SK-N-SH (cell line): Measurements from ENCODE around the gene DOCK8. TPM values are rescaled to one million over a fixed set of nuclear protein-coding genes. Genes with fewer than 3 reads are reported as not detected.

Source experiments
- CTCF ChIA-PET: fragments of 300-600, 350-600 bp; formaldehyde crosslinking; extraction: SDS; loops from one replicate; lab custom pipeline; 2021; lab: Yijun Ruan, JAX
- POLR2A ChIA-PET: fragments of 350-600 bp; sonication (Branson Sonifier 250); formaldehyde crosslinking; extraction: SDS; loops from one replicate; lab custom pipeline; 2020; ENCODE audit warnings: antibody characterized with exemption, inconsistent platforms; lab: Yijun Ruan, JAX
- DNase-seq: peaks from one replicate; pipeline ENCODE4 v3.0.0; 2012
- H2AFZ ChIP-seq: fragments of 200-600 bp; sonication (generic); 2 replicates; pipeline ENCODE4 v1.8.1; 2016; ENCODE audit warnings: antibody characterized with exemption, mild to moderate bottlenecking, low read depth
- H3F3A ChIP-seq: fragments of 200-600 bp; sonication (generic); replicated peaks from 2 replicates; pipeline ENCODE3; 2016; ENCODE audit warnings: antibody characterized with exemption, mild to moderate bottlenecking; ENCODE audit not compliant: insufficient read depth
- H3K27ac ChIP-seq, 2 experiments: fragments of 200-500 bp in 1 of 2; fragments of 200-600 bp in 1 of 2; sonication (Bioruptor generic) in 1 of 2; sonication (generic), shearing (Covaris generic) in 1 of 2; 2 replicates each; pipeline versions ENCODE4 v1.5.1 to v1.6.1; 2014 to 2016; ENCODE audit warnings: low read depth in 2 of 2, inconsistent platforms in 1 of 2, low read length in 1 of 2, mild to moderate bottlenecking in 1 of 2, mixed read lengths in 1 of 2
- H3K27me3 ChIP-seq: fragments of 200-600 bp; sonication (generic), shearing (Covaris generic); 2 replicates; pipeline ENCODE4 v1.6.1; 2016; ENCODE audit warnings: mixed run types; ENCODE audit not compliant: insufficient read depth
- H3K36me3 ChIP-seq, 2 experiments: fragments of 200-500 bp in 1 of 2; fragments of 200-600 bp in 1 of 2; sonication (Bioruptor generic) in 1 of 2; sonication (generic) in 1 of 2; replicated peaks in 1 of 2; 2 replicates each; pipeline versions ENCODE3 to v1.5.1; 2014 to 2016; ENCODE audit warnings: low read length in 1 of 2, mild to moderate bottlenecking in 1 of 2; ENCODE audit not compliant: insufficient read depth in 2 of 2, control insufficient read depth in 1 of 2
- H3K4me1 ChIP-seq, 2 experiments: fragments of 200-500 bp in 1 of 2; fragments of 200-600 bp in 1 of 2; sonication (Bioruptor generic) in 1 of 2; sonication (generic), shearing (Covaris generic) in 1 of 2; 2 replicates each; pipeline versions ENCODE4 v1.5.1 to v1.6.1; 2014 to 2016; ENCODE audit warnings: low read depth in 1 of 2, low read length in 1 of 2, mixed run types in 1 of 2; ENCODE audit not compliant: insufficient read depth in 2 of 2, control insufficient read depth in 1 of 2
- H3K4me2 ChIP-seq: fragments of 200-600 bp; sonication (generic), shearing (Covaris generic); 2 replicates; pipeline ENCODE4 v1.6.1; 2017; ENCODE audit warnings: mixed run types
- H3K4me3 ChIP-seq, 2 experiments: fragments of 200-500 bp in 1 of 2; fragments of 200-600 bp in 1 of 2; sonication (Bioruptor generic) in 1 of 2; sonication (generic), shearing (Covaris generic) in 1 of 2; 2 replicates each; pipeline versions ENCODE4 v1.5.1 to v1.8.1; 2014 to 2016; ENCODE audit warnings: low read depth in 2 of 2, inconsistent platforms in 1 of 2, low read length in 1 of 2, mild to moderate bottlenecking in 1 of 2, mixed read lengths in 1 of 2, moderate library complexity in 1 of 2
- H3K79me2 ChIP-seq: fragments of 200-600 bp; sonication (generic); 2 replicates; pipeline ENCODE4 v1.8.1; 2017; ENCODE audit warnings: mild to moderate bottlenecking; ENCODE audit not compliant: insufficient read depth
- H3K9ac ChIP-seq: fragments of 200-600 bp; sonication (generic); 2 replicates; pipeline ENCODE4 v1.6.1; 2017; ENCODE audit warnings: mixed run types
- H3K9me2 ChIP-seq: fragments of 200-600 bp; sonication (generic); 2 replicates; pipeline ENCODE4 v1.6.1; 2017; ENCODE audit warnings: mixed run types
- H3K9me3 ChIP-seq: fragments of 200-600 bp; sonication (generic); 2 replicates; pipeline ENCODE4 v1.6.1; 2017; ENCODE audit warnings: mixed run types, mild to moderate bottlenecking, moderate library complexity
- H4K20me1 ChIP-seq: fragments of 200-600 bp; sonication (generic); 2 replicates; pipeline ENCODE4 v1.6.1; 2017; ENCODE audit warnings: mild to moderate bottlenecking, mixed run types; ENCODE audit not compliant: insufficient read depth
- ELF1 ChIP-seq: IDR thresholded peaks from 2 replicates; pipeline ENCODE4 v1.4.0; 2012
- EZH2phosphoT487 ChIP-seq: fragments of 200-600 bp; sonication (generic); IDR thresholded peaks from 2 replicates; pipeline ENCODE4 v1.6.1; 2017; ENCODE audit warnings: low read depth, mixed run types, mild to moderate bottlenecking, antibody characterized with exemption, moderate library complexity, borderline replicate concordance
- FOSL2 ChIP-seq: IDR thresholded peaks from 2 replicates; pipeline ENCODE4 v1.4.0; 2012; ENCODE audit warnings: low read depth, mild to moderate bottlenecking, moderate library complexity, borderline replicate concordance
- FOXM1 ChIP-seq: IDR thresholded peaks from 2 replicates; pipeline ENCODE4 v1.4.0; 2012; ENCODE audit warnings: low read depth, mild to moderate bottlenecking
- JUND ChIP-seq: IDR thresholded peaks from 2 replicates; pipeline ENCODE4 v1.4.0; 2012
- MEF2A ChIP-seq: IDR thresholded peaks from 2 replicates; pipeline ENCODE4 v1.4.0; 2012; ENCODE audit warnings: low read depth, borderline replicate concordance
- MXI1 ChIP-seq: IDR thresholded peaks from 2 replicates; pipeline ENCODE4 v1.6.1; 2012; ENCODE audit warnings: mild to moderate bottlenecking, low read depth, low read length, improper control_type of control experiment
- NFIC ChIP-seq: IDR thresholded peaks from 2 replicates; pipeline ENCODE4 v1.4.0; 2012; ENCODE audit warnings: borderline replicate concordance
- NRF1 ChIP-seq: IDR thresholded peaks from 2 replicates; pipeline ENCODE4 v1.6.1; 2012; ENCODE audit warnings: low read depth, mild to moderate bottlenecking, low read length
- PBX3 ChIP-seq: IDR thresholded peaks from 2 replicates; pipeline ENCODE4; 2012
- RCOR1 ChIP-seq: fragments of 150-350 bp; IDR thresholded peaks from 2 replicates; pipeline ENCODE4 v1.6.1; 2017; ENCODE audit warnings: antibody characterized with exemption, low read length
- RFX5 ChIP-seq: IDR thresholded peaks from 2 replicates; pipeline ENCODE4 v1.6.1; 2012; ENCODE audit warnings: mild to moderate bottlenecking, improper control_type of control experiment, low read length
- SIN3A ChIP-seq: IDR thresholded peaks from 2 replicates; pipeline ENCODE4 v1.6.1; 2012; ENCODE audit warnings: low read depth, mild to moderate bottlenecking, low read length, moderate library complexity, borderline replicate concordance
- SMC3 ChIP-seq: IDR thresholded peaks from 2 replicates; pipeline ENCODE4 v1.6.1; 2012; ENCODE audit warnings: low read depth, low read length, improper control_type of control experiment
- TAF1 ChIP-seq: IDR thresholded peaks from 2 replicates; pipeline ENCODE4 v1.6.1; 2012; ENCODE audit warnings: low read depth, mild to moderate bottlenecking, low read length, moderate library complexity, borderline replicate concordance
- TEAD4 ChIP-seq: IDR thresholded peaks from 2 replicates; pipeline ENCODE4 v1.4.0; 2012; ENCODE audit warnings: mild to moderate bottlenecking, borderline replicate concordance; ENCODE audit not compliant: insufficient read depth
- USF1 ChIP-seq: IDR thresholded peaks from 2 replicates; pipeline ENCODE4 v1.4.0; 2012; ENCODE audit warnings: low read depth, borderline replicate concordance
- USF2 ChIP-seq: fragments of 150-350 bp; IDR thresholded peaks from 2 replicates; pipeline ENCODE4 v1.6.1; 2017; ENCODE audit warnings: antibody characterized with exemption, low read length, low read depth, borderline replicate concordance
- YY1 ChIP-seq: IDR thresholded peaks from 2 replicates; pipeline ENCODE4 v1.4.0; 2012; ENCODE audit warnings: low read depth, mild to moderate bottlenecking
- ZBTB33 ChIP-seq: IDR thresholded peaks from 2 replicates; pipeline ENCODE4 v1.4.0; 2012; ENCODE audit warnings: low read depth, borderline replicate concordance
- WGBS: methylation state at CpG from one replicate; pipeline ENCODE4 v1.1.6; 2017; ENCODE audit warnings: low lambda C conversion rate; 5-methylcytosine and 5-hydroxymethylcytosine counted together
- polyA plus RNA-seq, 3 experiments: library from polyadenylated mRNA; depleted of rRNA; stranded (reverse); fragments of >200 nt; gene quantifications; 2 replicates each; pipeline ENCODE4 v1.2.3, GENCODE V29; 2012
- TF ChIP-seq, protein P1 (sequence below): IDR thresholded peaks from 2 replicates; pipeline ENCODE4 v1.6.1; 2012; ENCODE audit warnings: mild to moderate bottlenecking, low read depth, low read length, moderate library complexity

DOCK8 gene
- polyA plus RNA-seq, 1 of the 3 experiments (the other 2 are of a cell fraction): not detected

GRCh38 chr9:278651-279050 is 64.0 kb downstream of the DOCK8 start:
- peaks cover 6% of the 10 kb centered on the region for H3K27me3 ChIP-seq
- ChIA-PET CTCF (no interaction called here), POLR2A (no interaction called here)
- no peaks in the 10 kb centered on the region for H3K9me3 ChIP-seq
- 2% methylated on average over 8 of the region's 8 CpGs for WGBS
- no peaks in the 10 kb centered on the region for H4K20me1 ChIP-seq
- no peak overlapping the region for H2AFZ ChIP-seq
- H3K36me3 ChIP-seq: no peaks in the 10 kb centered on the region
- no peaks in the 10 kb centered on the region for H3F3A ChIP-seq
- no peak for DNase-seq
- TF ChIP-seq SMC3 (no peak), MEF2A (no peak), NFIC (no peak), JUND (no peak), TAF1 (no peak), PBX3 (no peak), SIN3A (no peak), RCOR1 (no peak), TEAD4 (no peak), FOSL2 (no peak)
- TF ChIP-seq, protein P1, sequence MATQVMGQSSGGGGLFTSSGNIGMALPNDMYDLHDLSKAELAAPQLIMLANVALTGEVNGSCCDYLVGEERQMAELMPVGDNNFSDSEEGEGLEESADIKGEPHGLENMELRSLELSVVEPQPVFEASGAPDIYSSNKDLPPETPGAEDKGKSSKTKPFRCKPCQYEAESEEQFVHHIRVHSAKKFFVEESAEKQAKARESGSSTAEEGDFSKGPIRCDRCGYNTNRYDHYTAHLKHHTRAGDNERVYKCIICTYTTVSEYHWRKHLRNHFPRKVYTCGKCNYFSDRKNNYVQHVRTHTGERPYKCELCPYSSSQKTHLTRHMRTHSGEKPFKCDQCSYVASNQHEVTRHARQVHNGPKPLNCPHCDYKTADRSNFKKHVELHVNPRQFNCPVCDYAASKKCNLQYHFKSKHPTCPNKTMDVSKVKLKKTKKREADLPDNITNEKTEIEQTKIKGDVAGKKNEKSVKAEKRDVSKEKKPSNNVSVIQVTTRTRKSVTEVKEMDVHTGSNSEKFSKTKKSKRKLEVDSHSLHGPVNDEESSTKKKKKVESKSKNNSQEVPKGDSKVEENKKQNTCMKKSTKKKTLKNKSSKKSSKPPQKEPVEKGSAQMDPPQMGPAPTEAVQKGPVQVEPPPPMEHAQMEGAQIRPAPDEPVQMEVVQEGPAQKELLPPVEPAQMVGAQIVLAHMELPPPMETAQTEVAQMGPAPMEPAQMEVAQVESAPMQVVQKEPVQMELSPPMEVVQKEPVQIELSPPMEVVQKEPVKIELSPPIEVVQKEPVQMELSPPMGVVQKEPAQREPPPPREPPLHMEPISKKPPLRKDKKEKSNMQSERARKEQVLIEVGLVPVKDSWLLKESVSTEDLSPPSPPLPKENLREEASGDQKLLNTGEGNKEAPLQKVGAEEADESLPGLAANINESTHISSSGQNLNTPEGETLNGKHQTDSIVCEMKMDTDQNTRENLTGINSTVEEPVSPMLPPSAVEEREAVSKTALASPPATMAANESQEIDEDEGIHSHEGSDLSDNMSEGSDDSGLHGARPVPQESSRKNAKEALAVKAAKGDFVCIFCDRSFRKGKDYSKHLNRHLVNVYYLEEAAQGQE: no peak
- H3K4me2 ChIP-seq: no peak overlapping the region
- no peak overlapping the region for H3K9ac ChIP-seq
- no peaks in the 10 kb centered on the region for H3K4me1 ChIP-seq
- H3K27ac ChIP-seq: no peak overlapping the region
- H3K4me3 ChIP-seq: no peak overlapping the region
- no peaks in the 10 kb centered on the region for H3K9me2 ChIP-seq
- no peaks in the 10 kb centered on the region for H3K79me2 ChIP-seq

DNA sequence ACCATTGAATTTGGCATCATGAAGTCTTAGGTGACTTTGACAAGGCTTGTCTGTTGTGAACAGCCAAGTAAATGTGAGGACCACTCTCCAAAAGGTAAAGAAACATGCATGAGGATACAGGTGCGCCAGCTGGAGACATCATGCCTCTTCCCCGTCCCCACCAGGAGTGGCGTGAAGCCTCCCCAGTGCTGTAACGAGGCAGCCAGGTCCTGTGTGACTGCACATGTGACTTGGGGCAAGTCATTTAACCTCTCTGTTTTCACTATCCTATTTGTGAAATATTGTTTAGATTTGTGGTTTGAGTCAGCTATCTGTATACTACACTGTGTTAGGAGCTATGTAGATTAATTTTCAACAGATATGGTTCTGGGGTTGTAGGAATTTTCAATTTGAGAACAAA is 65.0 kb downstream of the DOCK8 start:
- POLR2A ChIA-PET: no interaction called here

More for the DNA sequence above, 65.0 kb downstream of the DOCK8 start:
- H3K9me2 ChIP-seq: no peaks in the 10 kb centered on the region
- H3F3A ChIP-seq: no peaks in the 10 kb centered on the region
- no peak overlapping the region for H3K9ac ChIP-seq
- H3K36me3 ChIP-seq: no peaks in the 10 kb centered on the region
- DNase-seq: no peak
- peaks cover 6% of the 10 kb centered on the region for H3K27me3 ChIP-seq
- H3K79me2 ChIP-seq: no peaks in the 10 kb centered on the region
- no peak overlapping the region for H3K4me3 ChIP-seq
- H3K9me3 ChIP-seq: no peaks in the 10 kb centered on the region
- CTCF ChIA-PET: no interaction called here
- no peaks in the 10 kb centered on the region for H3K4me1 ChIP-seq
- H4K20me1 ChIP-seq: no peaks in the 10 kb centered on the region
- TF ChIP-seq EZH2phosphoT487: no peak
- no peak for TF ChIP-seq NRF1
- TF ChIP-seq RFX5: no peak
- TF ChIP-seq ELF1: no peak
- no peak for TF ChIP-seq YY1
- TF ChIP-seq USF1: no peak
- TF ChIP-seq NFIC: no peak
- no peak for TF ChIP-seq FOXM1
- TF ChIP-seq MXI1: no peak
- no peak for TF ChIP-seq RCOR1
- TF ChIP-seq USF2: no peak
- TF ChIP-seq TEAD4: no peak
- no peak for TF ChIP-seq SMC3
- TF ChIP-seq ZBTB33: no peak
- no peak overlapping the region for H2AFZ ChIP-seq
- H3K27ac ChIP-seq: no peak overlapping the region
- H3K4me2 ChIP-seq: no peak overlapping the region
- 0% methylated on average over 1 of the region's 4 CpGs for WGBS
